H1 (cell line): Measurements from ENCODE around the gene NCAM1. TPM values are rescaled to one million over a fixed set of nuclear protein-coding genes. Genes with fewer than 3 reads are reported as not detected.

Experiments used
- CTCF ChIA-PET: fragments of 300-600 bp; sonication (Branson Sonifier 250); formaldehyde crosslinking; loops from one replicate; lab custom pipeline; 2021; ENCODE audit not compliant: partially characterized antibody; lab: Charles Lee
- POLR2A ChIA-PET: fragments of 300-600 bp; sonication (Branson Sonifier 250); formaldehyde crosslinking; loops from one replicate; lab custom pipeline; 2021; ENCODE audit warnings: inconsistent platforms; ENCODE audit not compliant: partially characterized antibody; lab: Charles Lee
- DNase-seq, 2 experiments: peaks; one replicate each; pipeline versions ENCODE4 v3.0.0 to v3.0.0-alpha.2; 2010 to 2022; ENCODE audit warnings: low spot score in 2 of 2, low read depth in 1 of 2, mixed read lengths in 1 of 2
- FAIRE-seq: peaks from 2 replicates; lab custom pipeline; 2011; peaks lifted over from hg19 to GRCh38; lab: Jason Lieb, UNC
- H2AFZ ChIP-seq: 2 replicates; pipeline ENCODE4 v1.8.1; 2012; ENCODE audit warnings: low read length, inconsistent platforms
- H2AK5ac ChIP-seq: 2 replicates; pipeline ENCODE4 v1.6.1; 2013; ENCODE audit warnings: low read depth, low read length
- H2BK120ac ChIP-seq: replicated peaks from 2 replicates; pipeline ENCODE3; 2013; ENCODE audit warnings: low read depth, low read length, inconsistent platforms
- H2BK12ac ChIP-seq: 2 replicates; pipeline ENCODE4 v1.6.1; 2013; ENCODE audit warnings: low read depth, low read length
- H2BK15ac ChIP-seq: 2 replicates; pipeline ENCODE4 v1.6.1; 2013; ENCODE audit warnings: low read length
- H2BK20ac ChIP-seq: 2 replicates; pipeline ENCODE4 v1.6.1; 2013; ENCODE audit warnings: low read length
- H2BK5ac ChIP-seq: 2 replicates; pipeline ENCODE4 v1.6.1; 2013; ENCODE audit warnings: low read depth, low read length
- H3K14ac ChIP-seq: 2 replicates; pipeline ENCODE4 v1.6.1; 2013; ENCODE audit warnings: inconsistent platforms; ENCODE audit not compliant: insufficient read length
- H3K18ac ChIP-seq: 2 replicates; pipeline ENCODE4 v1.6.1; 2013; ENCODE audit warnings: low read length; ENCODE audit errors: extremely low read depth
- H3K23ac ChIP-seq: 2 replicates; pipeline ENCODE4 v1.6.1; 2013; ENCODE audit warnings: inconsistent platforms; ENCODE audit not compliant: insufficient read length
- H3K23me2 ChIP-seq: 2 replicates; pipeline ENCODE4 v1.6.1; 2013; ENCODE audit warnings: low read depth, low read length
- H3K27ac ChIP-seq: 2 replicates; pipeline ENCODE4 v1.6.1; 2011; ENCODE audit warnings: low read depth, low read length, inconsistent platforms
- H3K27me3 ChIP-seq, 4 experiments: replicated peaks in 1 of 4; 1 replicate in 1 of 4; 2 replicates in 3 of 4; pipeline versions ENCODE4 v1.6.1 to v1.8.1; 2011 to 2013; ENCODE audit warnings: low read length in 3 of 4, mild to moderate bottlenecking in 3 of 4, inconsistent platforms in 2 of 4, mixed read lengths in 2 of 4, moderate library complexity in 1 of 4; ENCODE audit not compliant: control insufficient read depth in 3 of 4, insufficient read depth in 3 of 4; ENCODE audit errors: extremely low read depth in 1 of 4
- H3K36me3 ChIP-seq, 4 experiments: 2 replicates each; pipeline versions ENCODE4 v1.6.1 to v1.8.1; 2011 to 2013; ENCODE audit warnings: mild to moderate bottlenecking in 4 of 4, low read length in 3 of 4, moderate library complexity in 2 of 4, control low read depth in 1 of 4, inconsistent platforms in 1 of 4; ENCODE audit not compliant: insufficient read depth in 4 of 4, control insufficient read depth in 2 of 4
- H3K4ac ChIP-seq: replicated peaks from 2 replicates; pipeline ENCODE3; 2013; ENCODE audit warnings: low read length, low read depth, mixed read lengths, inconsistent platforms; ENCODE audit not compliant: insufficient read length
- H3K4me1 ChIP-seq, 4 experiments: replicated peaks in 1 of 4; 1 replicate in 1 of 4; 2 replicates in 3 of 4; pipeline versions ENCODE4 v1.6.1 to v1.8.1; 2011 to 2013; ENCODE audit warnings: low read length in 3 of 4, inconsistent platforms in 2 of 4, mixed read lengths in 1 of 4; ENCODE audit not compliant: insufficient read depth in 4 of 4, control insufficient read depth in 3 of 4
- H3K4me2 ChIP-seq, 2 experiments: 2 replicates each; pipeline versions ENCODE4 v1.6.1 to v1.8.1; 2011 to 2013; ENCODE audit warnings: low read depth in 2 of 2, low read length in 2 of 2, control low read depth in 1 of 2, inconsistent platforms in 1 of 2, mild to moderate bottlenecking in 1 of 2; ENCODE audit not compliant: insufficient read depth in 1 of 2
- H3K4me3 ChIP-seq, 4 experiments: fragments of 200-600, 300-600 bp in 1 of 4; sonication (generic), shearing (Covaris generic), sonication (Bioruptor Twin) in 1 of 4; 2 replicates each; pipeline versions ENCODE4 v1.5.1 to v1.8.1; 2011 to 2016; ENCODE audit warnings: low read length in 4 of 4, low read depth in 3 of 4, control low read depth in 2 of 4, inconsistent platforms in 2 of 4, mild to moderate bottlenecking in 2 of 4, mixed read lengths in 1 of 4, moderate library complexity in 1 of 4; ENCODE audit not compliant: insufficient read depth in 2 of 4; ENCODE audit errors: extremely low read depth in 1 of 4
- H3K56ac ChIP-seq: replicated peaks from 2 replicates; pipeline ENCODE3; 2013; ENCODE audit warnings: low read depth, mild to moderate bottlenecking, mixed read lengths, low read length, inconsistent platforms; ENCODE audit not compliant: insufficient read length
- H3K79me1 ChIP-seq: 2 replicates; pipeline ENCODE4 v1.6.1; 2013; ENCODE audit warnings: low read depth, low read length, control low read depth
- H3K79me2 ChIP-seq, 2 experiments: 2 replicates each; pipeline versions ENCODE4 v1.6.1 to v1.8.1; 2012 to 2013; ENCODE audit warnings: low read length in 2 of 2, mild to moderate bottlenecking in 2 of 2, inconsistent platforms in 1 of 2; ENCODE audit not compliant: insufficient read depth in 2 of 2, control insufficient read depth in 1 of 2
- H3K9ac ChIP-seq, 4 experiments: replicated peaks in 1 of 4; 1 replicate in 1 of 4; 2 replicates in 3 of 4; pipeline versions ENCODE4 v1.6.1 to v1.8.1; 2011 to 2013; ENCODE audit warnings: low read depth in 3 of 4, low read length in 3 of 4, control low read depth in 2 of 4, mild to moderate bottlenecking in 2 of 4, moderate library complexity in 2 of 4, inconsistent platforms in 1 of 4; ENCODE audit errors: extremely low read depth in 1 of 4
- H3K9me3 ChIP-seq, 2 experiments: 2 replicates each; pipeline versions ENCODE4 v1.6.1 to v1.8.1; 2012 to 2013; ENCODE audit warnings: mild to moderate bottlenecking in 2 of 2, moderate library complexity in 2 of 2, control low read depth in 1 of 2, inconsistent platforms in 1 of 2, low read depth in 1 of 2, low read length in 1 of 2, mixed read lengths in 1 of 2; ENCODE audit not compliant: insufficient read depth in 2 of 2
- H4K20me1 ChIP-seq, 2 experiments: replicated peaks in 1 of 2; 2 replicates each; pipeline versions ENCODE3 to v1.8.1; 2011 to 2013; ENCODE audit warnings: inconsistent platforms in 2 of 2, low read length in 2 of 2, mild to moderate bottlenecking in 1 of 2; ENCODE audit not compliant: insufficient read depth in 2 of 2, control insufficient read depth in 1 of 2
- H4K5ac ChIP-seq: 2 replicates; pipeline ENCODE4 v1.6.1; 2013; ENCODE audit warnings: low read length, low read depth, mixed read lengths, inconsistent platforms; ENCODE audit not compliant: insufficient read length
- H4K8ac ChIP-seq: 2 replicates; pipeline ENCODE4 v1.8.0; 2013; ENCODE audit warnings: mild to moderate bottlenecking, moderate library complexity, low read length, inconsistent platforms; ENCODE audit not compliant: insufficient read depth; ENCODE audit errors: extremely low read depth
- H4K91ac ChIP-seq: replicated peaks from 2 replicates; pipeline ENCODE3; 2013; ENCODE audit warnings: low read length, mixed read lengths, inconsistent platforms; ENCODE audit not compliant: insufficient read length
- ASH2L ChIP-seq: fragments of 200-600, 300-600 bp; sonication (generic); IDR thresholded peaks from one replicate; pipeline ENCODE4 v1.7.1; 2017; ENCODE audit warnings: low read length
- ATF3 ChIP-seq: IDR thresholded peaks from 2 replicates; pipeline ENCODE4 v1.6.1; 2011; ENCODE audit warnings: low read depth, mild to moderate bottlenecking, low read length; ENCODE audit not compliant: insufficient read depth
- CREB1 ChIP-seq: IDR thresholded peaks from 2 replicates; pipeline ENCODE4 v1.6.1; 2012; ENCODE audit warnings: inconsistent platforms
- CTBP2 ChIP-seq: IDR thresholded peaks from 2 replicates; pipeline ENCODE4 v1.7.0; 2011; ENCODE audit warnings: borderline replicate concordance, mild to moderate bottlenecking, moderate library complexity, mixed read lengths, low read length; ENCODE audit not compliant: insufficient read depth, insufficient read length
- EP300 ChIP-seq, 2 experiments: IDR thresholded peaks; 1 replicate in 1 of 2; 2 replicates in 1 of 2; pipeline ENCODE4 v1.6.1; 2011 to 2012; ENCODE audit warnings: low read depth in 2 of 2, low read length in 2 of 2, mild to moderate bottlenecking in 2 of 2, borderline replicate concordance in 1 of 2, inconsistent platforms in 1 of 2, moderate library complexity in 1 of 2
- GABPA ChIP-seq: IDR thresholded peaks from 2 replicates; pipeline ENCODE4 v1.6.1; 2011; ENCODE audit warnings: mild to moderate bottlenecking, low read length, moderate library complexity, borderline replicate concordance; ENCODE audit not compliant: insufficient read depth
- HDAC6 ChIP-seq: IDR thresholded peaks from one replicate; pipeline ENCODE4 v1.7.1; 2012; ENCODE audit warnings: low read depth, mild to moderate bottlenecking, inconsistent platforms, low read length, moderate library complexity
- MAFK ChIP-seq: IDR thresholded peaks from 2 replicates; pipeline ENCODE4 v1.6.1; 2012; ENCODE audit warnings: low read depth, mild to moderate bottlenecking, improper control_type of control experiment, low read length
- NANOG ChIP-seq: IDR thresholded peaks from 2 replicates; pipeline ENCODE4 v1.6.1; 2011; ENCODE audit warnings: low read length, low read depth, mild to moderate bottlenecking, inconsistent platforms; ENCODE audit not compliant: insufficient read depth, poor library complexity, severe bottlenecking
- SP4 ChIP-seq: IDR thresholded peaks from 2 replicates; pipeline ENCODE4 v1.6.1; 2012; ENCODE audit warnings: low read length, inconsistent platforms
- TAF1 ChIP-seq: IDR thresholded peaks from 2 replicates; pipeline ENCODE4 v1.6.1; 2011; ENCODE audit warnings: mild to moderate bottlenecking, low read depth, low read length
- TEAD4 ChIP-seq: IDR thresholded peaks from 2 replicates; pipeline ENCODE4 v1.6.1; 2012; ENCODE audit warnings: low read depth, low read length, inconsistent platforms, mixed read lengths
- ZNF274 ChIP-seq: IDR thresholded peaks from 2 replicates; pipeline ENCODE4 v1.7.0; 2012; ENCODE audit warnings: low read length, borderline replicate concordance; ENCODE audit errors: extremely low read depth
- WGBS, 2 experiments: shearing (Covaris generic) in 1 of 2; methylation state at CpG; one replicate each; pipeline versions ENCODE4 v1.1.6 to v1.1.7; 2013 to 2015; ENCODE audit warnings: low lambda C conversion rate in 2 of 2, mixed read lengths in 2 of 2, inconsistent platforms in 1 of 2, low coverage in 1 of 2, missing lambda C conversion rate in 1 of 2; ENCODE audit not compliant: insufficient replicate concordance in 2 of 2, insufficient coverage in 1 of 2, insufficient read length in 1 of 2; ENCODE audit errors: extremely low coverage in 1 of 2, missing lambda C conversion rate in 1 of 2; 5-methylcytosine and 5-hydroxymethylcytosine counted together
- polyA plus RNA-seq, 7 experiments: library from polyadenylated mRNA; depleted of rRNA in 3 of 7; stranded (reverse) in 5 of 7; unstranded in 2 of 7; fragments of >200 nt in 5 of 7; fragments of 200-250 nt in 2 of 7; gene quantifications; 1 replicate in 5 of 7; 2 replicates in 1 of 7; 4 replicates in 1 of 7; pipeline versions ENCODE4 v1.2.1 to v1.2.3, GENCODE V29; 2011 to 2013; ENCODE audit warnings: missing spikeins in 2 of 7, mixed read lengths in 2 of 7
- total RNA-seq: library from RNA; stranded (reverse); fragmentation: NEBNext Ultra II Directional; extraction: Animal tissue kit (Norgen Biotek cat#: 25700); gene quantifications from 2 replicates; pipeline ENCODE4 v1.2.1, GENCODE V29; 2021

Gene NCAM1
- total and polyA plus RNA-seq, 2 of the 8 experiments (the other 6 are each of a cell fraction or from before 2014, with no cell fraction given), result 3.1 to 4.3 TPM

DNA sequence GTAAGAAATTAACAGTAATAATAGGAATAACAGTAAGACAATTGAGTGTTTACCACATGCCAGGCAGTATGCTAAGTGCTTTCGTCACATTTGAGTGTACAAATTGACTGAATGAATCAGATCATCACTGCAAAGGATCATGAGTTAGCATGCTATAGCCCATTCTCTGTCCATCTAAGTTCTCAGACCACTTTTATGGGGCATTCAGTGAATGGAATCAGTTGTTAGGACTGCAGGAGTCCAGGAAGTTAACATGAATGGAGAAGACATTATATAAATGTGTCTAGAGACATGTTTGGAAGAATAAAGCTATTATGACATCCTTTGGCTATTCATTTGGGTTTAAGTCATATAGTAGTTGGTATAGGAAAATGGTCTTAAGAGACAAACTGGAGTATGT is 59.9 kb downstream of the NCAM1 start:
- no peak for FAIRE-seq
- Histone ChIP-seq H3K27me3 (no peaks in the 10 kb centered on the region), H3K79me2 (no peaks in the 10 kb centered on the region), H2BK20ac (no peak overlapping the region), H4K91ac (no peak overlapping the region), H3K4me2 (no peak overlapping the region), H3K4ac (no peak overlapping the region), H3K23me2 (no peaks in the 10 kb centered on the region), H4K5ac (no peak overlapping the region), H2AFZ (no peak overlapping the region), H3K14ac (no peak overlapping the region), H3K18ac (no peak overlapping the region), H3K79me1 (no peaks in the 10 kb centered on the region), H3K4me3 (no peak overlapping the region), H3K27ac (no peak overlapping the region), H3K36me3 (no peaks in the 10 kb centered on the region), H3K9ac (no peak overlapping the region), H3K9me3 (no peaks in the 10 kb centered on the region), H4K20me1 (no peaks in the 10 kb centered on the region), H2BK12ac (no peak overlapping the region), H2AK5ac (no peak overlapping the region), H3K4me1 (no peaks in the 10 kb centered on the region), H3K23ac (no peak overlapping the region), H2BK120ac (no peak overlapping the region), H2BK15ac (no peak overlapping the region), H4K8ac (no peak overlapping the region), H2BK5ac (no peak overlapping the region), H3K56ac (no peak overlapping the region)
- POLR2A ChIA-PET, result no interaction called here
- TF ChIP-seq CTBP2 (no peak), HDAC6 (no peak), TEAD4 (no peak), ZNF274 (no peak), MAFK (no peak), SP4 (no peak), GABPA (no peak), CREB1 (no peak), EP300 (IDR thresholded peaks at IDR 0.05; ENCODE audit: borderline replicate concordance in 1 of 2, low read depth in 2 of 2, low read length in 2 of 2) (no peak), TAF1 (no peak), ASH2L (no peak), ATF3 (no peak), NANOG (no peak)
- 80% methylated on average over 1 of the region's 1 CpG; no CpG with 5 or more reads in 1 of the 2 experiments for WGBS, 2 experiments
- DNase-seq, result no peak
- CTCF ChIA-PET, result no interaction called here
